HG03280 (cell line): ENCODE data around the gene UBXN4.
"Not testable (repeated sequence)": the region's sequence is repeated elsewhere in the genome, so short reads cannot be mapped to it uniquely, and the experiment has no call there.

Source experiments
- ATAC-seq: cut with Tn5 transposase; IDR thresholded peaks from one replicate; pipeline ENCODE4 v1.9.1; 2021; ENCODE audit warnings: mild to moderate bottlenecking, moderate library complexity; ENCODE audit not compliant: unreplicated experiment

UBXN4 gene

GRCh38 chr2:135762022-135762421 is 20.4 kb downstream of the UBXN4 start:
- ATAC-seq = no peak

- ATAC-seq = no peak
Observed at GRCh38 chr2:135762530-135762929, 20.9 kb downstream of the UBXN4 start.

GRCh38 chr2:135768863-135769262 is 27.2 kb downstream of the UBXN4 start:
- no peak for ATAC-seq

- ATAC-seq = no peak
Observed at GRCh38 chr2:135773319-135773718, 31.7 kb downstream of the UBXN4 start.

GRCh38 chr2:135773917-135774316 is 32.3 kb downstream of the UBXN4 start:
- ATAC-seq = no peak

- ATAC-seq = no peak
Observed at GRCh38 chr2:135775420-135775819, 33.8 kb downstream of the UBXN4 start.

- ATAC-seq = no peak
Observed at GRCh38 chr2:135776367-135776766, 34.7 kb downstream of the UBXN4 start.

GRCh38 chr2:135782231-135782630 is 40.6 kb downstream of the UBXN4 start:
- ATAC-seq = no peak

GRCh38 chr2:135783439-135783838 is 41.8 kb downstream of the UBXN4 start:
- no peak for ATAC-seq

- no peak for ATAC-seq
Observed at GRCh38 chr2:135785032-135785431, 43.4 kb downstream of the UBXN4 start.

GRCh38 chr2:135786823-135787222 is 45.2 kb downstream of the UBXN4 start:
- ATAC-seq = no peak

- ATAC-seq = no peak
Observed at GRCh38 chr2:135790423-135790822, 48.8 kb downstream of the UBXN4 start.

GRCh38 chr2:135791418-135792190 is 49.9 kb downstream of the UBXN4 start:
- no peak for ATAC-seq

GRCh38 chr2:135792401-135793150 is 50.9 kb downstream of the UBXN4 start:
- ATAC-seq = no peak

GRCh38 chr2:135795641-135796040 is 54.0 kb downstream of the UBXN4 start:
- ATAC-seq = not testable (repeated sequence)

GRCh38 chr2:135796606-135797005 is 55.0 kb downstream of the UBXN4 start:
- no peak for ATAC-seq

GRCh38 chr2:135797497-135798274 is 56.0 kb downstream of the UBXN4 start:
- ATAC-seq = peak; percentile 81

GRCh38 chr2:135798275-135798705 is 56.6 kb downstream of the UBXN4 start:
- no peak for ATAC-seq

- ATAC-seq = no peak
Observed at GRCh38 chr2:135798762-135799161, 57.1 kb downstream of the UBXN4 start.

- no peak for ATAC-seq
Observed at GRCh38 chr2:135799738-135800137, 58.1 kb downstream of the UBXN4 start.
